A549 treated with AZD2906 at 1 μM for 4 hours (cell line): ENCODE data around the gene RBMXL2. TPM values are rescaled to one million over a fixed set of nuclear protein-coding genes. Genes with fewer than 3 reads are reported as not detected.

Experiments used
- total RNA-seq: library from RNA; stranded (reverse); fragments of 200-300 nt; extraction: Qiagen RNA extraction; gene quantifications from 5 replicates; pipeline ENCODE4 v1.2.3, GENCODE V29; 2022

The RBMXL2 gene
- total RNA-seq = not detected in 5 replicates

DNA sequence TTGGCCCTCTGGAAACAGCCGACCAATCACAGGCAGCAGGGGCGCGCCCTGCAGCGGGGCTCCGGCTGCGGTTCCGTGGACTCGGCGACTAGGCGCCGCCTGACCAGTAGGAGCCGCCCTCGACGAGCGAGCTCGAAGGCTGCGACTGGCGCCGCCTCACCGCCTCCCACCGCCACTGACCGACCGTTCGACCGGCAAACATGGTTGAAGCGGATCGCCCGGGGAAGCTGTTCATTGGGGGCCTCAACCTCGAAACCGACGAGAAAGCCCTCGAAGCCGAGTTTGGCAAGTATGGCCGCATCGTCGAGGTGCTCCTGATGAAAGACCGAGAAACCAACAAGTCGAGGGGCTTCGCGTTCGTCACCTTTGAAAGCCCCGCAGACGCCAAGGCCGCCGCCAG, at the start of gene RBMXL2:
Gene RBMXL2 (plus strand): TSS at position 78 of the 400 bp plus-strand sequence. CDS start 123 bp downstream, at position 201.

Other genes starting within 250 kb of the RBMXL2 start
- gene OR10A5, start 243.3 kb upstream of the RBMXL2 start, total RNA-seq = not detected in 5 replicates
- not detected in 5 replicates for gene OR10A2, start 225.9 kb upstream of the RBMXL2 start, total RNA-seq
- gene OR10A4, start 212.4 kb upstream of the RBMXL2 start, total RNA-seq = not detected in 5 replicates
- not detected in 5 replicates for gene OR2D2, start 196.5 kb upstream of the RBMXL2 start, total RNA-seq
- not detected in 5 replicates for gene OR2D3, start 168.0 kb upstream of the RBMXL2 start, total RNA-seq
- 0.77 to 1.1 TPM (median 0.86 TPM) in 5 replicates for gene ZNF215, start 162.6 kb upstream of the RBMXL2 start, total RNA-seq
- 0.72 to 1.2 TPM (median 0.93 TPM) in 5 replicates for gene ZNF214, start 68.7 kb upstream of the RBMXL2 start, total RNA-seq
- not detected in 5 replicates for gene NLRP14, start 68.5 kb upstream of the RBMXL2 start, total RNA-seq
- gene SYT9, start 162.9 kb downstream of the RBMXL2 start, total RNA-seq = 0.07 to 0.17 TPM (median 0.11 TPM) in 5 replicates